Measurements from ENCODE around the gene ASCC1. TPM values are rescaled to one million over a fixed set of nuclear protein-coding genes. Genes with fewer than 3 reads are reported as not detected.

Gene ASCC1
- total and polyA plus RNA-seq, 2 experiments from 2014 or later, result 13.7 to 37.2 TPM

DNA sequence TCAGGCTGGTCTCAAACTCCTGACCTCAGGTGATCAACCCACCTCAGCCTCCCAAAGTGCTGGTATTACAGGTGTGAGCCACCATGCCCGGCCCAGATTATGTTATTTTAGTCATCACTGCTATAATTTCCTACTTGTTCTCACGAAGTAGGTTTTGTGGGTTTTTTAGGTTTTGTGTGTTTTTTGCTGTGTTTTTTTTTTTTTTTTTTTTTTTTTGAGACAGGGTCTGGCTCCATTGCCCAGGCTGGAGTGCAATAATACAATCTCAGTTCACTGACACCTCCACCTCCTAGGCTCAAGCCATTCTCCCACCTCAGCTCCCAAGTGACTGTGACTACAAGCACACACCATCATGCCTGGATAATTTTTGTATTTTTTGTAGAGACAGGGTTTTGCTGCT, 21.1 kb downstream of the ASCC1 start (continued):
- TF ChIP-seq, protein P1, sequence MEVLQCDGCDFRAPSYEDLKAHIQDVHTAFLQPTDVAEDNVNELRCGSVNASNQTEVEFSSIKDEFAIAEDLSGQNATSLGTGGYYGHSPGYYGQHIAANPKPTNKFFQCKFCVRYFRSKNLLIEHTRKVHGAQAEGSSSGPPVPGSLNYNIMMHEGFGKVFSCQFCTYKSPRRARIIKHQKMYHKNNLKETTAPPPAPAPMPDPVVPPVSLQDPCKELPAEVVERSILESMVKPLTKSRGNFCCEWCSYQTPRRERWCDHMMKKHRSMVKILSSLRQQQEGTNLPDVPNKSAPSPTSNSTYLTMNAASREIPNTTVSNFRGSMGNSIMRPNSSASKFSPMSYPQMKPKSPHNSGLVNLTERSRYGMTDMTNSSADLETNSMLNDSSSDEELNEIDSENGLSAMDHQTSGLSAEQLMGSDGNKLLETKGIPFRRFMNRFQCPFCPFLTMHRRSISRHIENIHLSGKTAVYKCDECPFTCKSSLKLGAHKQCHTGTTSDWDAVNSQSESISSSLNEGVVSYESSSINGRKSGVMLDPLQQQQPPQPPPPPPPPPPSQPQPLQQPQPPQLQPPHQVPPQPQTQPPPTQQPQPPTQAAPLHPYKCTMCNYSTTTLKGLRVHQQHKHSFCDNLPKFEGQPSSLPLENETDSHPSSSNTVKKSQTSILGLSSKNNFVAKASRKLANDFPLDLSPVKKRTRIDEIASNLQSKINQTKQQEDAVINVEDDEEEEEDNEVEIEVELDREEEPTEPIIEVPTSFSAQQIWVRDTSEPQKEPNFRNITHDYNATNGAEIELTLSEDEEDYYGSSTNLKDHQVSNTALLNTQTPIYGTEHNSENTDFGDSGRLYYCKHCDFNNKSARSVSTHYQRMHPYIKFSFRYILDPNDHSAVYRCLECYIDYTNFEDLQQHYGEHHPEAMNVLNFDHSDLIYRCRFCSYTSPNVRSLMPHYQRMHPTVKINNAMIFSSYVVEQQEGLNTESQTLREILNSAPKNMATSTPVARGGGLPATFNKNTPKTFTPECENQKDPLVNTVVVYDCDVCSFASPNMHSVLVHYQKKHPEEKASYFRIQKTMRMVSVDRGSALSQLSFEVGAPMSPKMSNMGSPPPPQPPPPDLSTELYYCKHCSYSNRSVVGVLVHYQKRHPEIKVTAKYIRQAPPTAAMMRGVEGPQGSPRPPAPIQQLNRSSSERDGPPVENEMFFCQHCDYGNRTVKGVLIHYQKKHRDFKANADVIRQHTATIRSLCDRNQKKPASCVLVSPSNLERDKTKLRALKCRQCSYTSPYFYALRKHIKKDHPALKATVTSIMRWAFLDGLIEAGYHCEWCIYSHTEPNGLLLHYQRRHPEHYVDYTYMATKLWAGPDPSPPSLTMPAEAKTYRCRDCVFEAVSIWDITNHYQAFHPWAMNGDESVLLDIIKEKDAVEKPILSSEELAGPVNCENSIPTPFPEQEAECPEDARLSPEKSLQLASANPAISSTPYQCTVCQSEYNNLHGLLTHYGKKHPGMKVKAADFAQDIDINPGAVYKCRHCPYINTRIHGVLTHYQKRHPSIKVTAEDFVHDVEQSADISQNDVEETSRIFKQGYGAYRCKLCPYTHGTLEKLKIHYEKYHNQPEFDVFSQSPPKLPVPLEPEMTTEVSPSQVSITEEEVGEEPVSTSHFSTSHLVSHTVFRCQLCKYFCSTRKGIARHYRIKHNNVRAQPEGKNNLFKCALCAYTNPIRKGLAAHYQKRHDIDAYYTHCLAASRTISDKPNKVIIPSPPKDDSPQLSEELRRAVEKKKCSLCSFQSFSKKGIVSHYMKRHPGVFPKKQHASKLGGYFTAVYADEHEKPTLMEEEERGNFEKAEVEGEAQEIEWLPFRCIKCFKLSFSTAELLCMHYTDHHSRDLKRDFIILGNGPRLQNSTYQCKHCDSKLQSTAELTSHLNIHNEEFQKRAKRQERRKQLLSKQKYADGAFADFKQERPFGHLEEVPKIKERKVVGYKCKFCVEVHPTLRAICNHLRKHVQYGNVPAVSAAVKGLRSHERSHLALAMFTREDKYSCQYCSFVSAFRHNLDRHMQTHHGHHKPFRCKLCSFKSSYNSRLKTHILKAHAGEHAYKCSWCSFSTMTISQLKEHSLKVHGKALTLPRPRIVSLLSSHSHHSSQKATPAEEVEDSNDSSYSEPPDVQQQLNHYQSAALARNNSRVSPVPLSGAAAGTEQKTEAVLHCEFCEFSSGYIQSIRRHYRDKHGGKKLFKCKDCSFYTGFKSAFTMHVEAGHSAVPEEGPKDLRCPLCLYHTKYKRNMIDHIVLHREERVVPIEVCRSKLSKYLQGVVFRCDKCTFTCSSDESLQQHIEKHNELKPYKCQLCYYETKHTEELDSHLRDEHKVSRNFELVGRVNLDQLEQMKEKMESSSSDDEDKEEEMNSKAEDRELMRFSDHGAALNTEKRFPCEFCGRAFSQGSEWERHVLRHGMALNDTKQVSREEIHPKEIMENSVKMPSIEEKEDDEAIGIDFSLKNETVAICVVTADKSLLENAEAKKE (CRISPR knock-in tag; IDR thresholded peaks at IDR 0.05), result no peak
- TF ChIP-seq JUNB (IDR thresholded peaks at IDR 0.05; ENCODE audit: unreplicated experiment), result no peak
- no peak for TF ChIP-seq CREB1 (CRISPR knock-in tag; IDR thresholded peaks at IDR 0.05; ENCODE audit: low read depth)
- TF ChIP-seq POLR2AphosphoS5 (IDR thresholded peaks at IDR 0.05; ENCODE audit: low read depth), result no peak
- TF ChIP-seq, protein P2, sequence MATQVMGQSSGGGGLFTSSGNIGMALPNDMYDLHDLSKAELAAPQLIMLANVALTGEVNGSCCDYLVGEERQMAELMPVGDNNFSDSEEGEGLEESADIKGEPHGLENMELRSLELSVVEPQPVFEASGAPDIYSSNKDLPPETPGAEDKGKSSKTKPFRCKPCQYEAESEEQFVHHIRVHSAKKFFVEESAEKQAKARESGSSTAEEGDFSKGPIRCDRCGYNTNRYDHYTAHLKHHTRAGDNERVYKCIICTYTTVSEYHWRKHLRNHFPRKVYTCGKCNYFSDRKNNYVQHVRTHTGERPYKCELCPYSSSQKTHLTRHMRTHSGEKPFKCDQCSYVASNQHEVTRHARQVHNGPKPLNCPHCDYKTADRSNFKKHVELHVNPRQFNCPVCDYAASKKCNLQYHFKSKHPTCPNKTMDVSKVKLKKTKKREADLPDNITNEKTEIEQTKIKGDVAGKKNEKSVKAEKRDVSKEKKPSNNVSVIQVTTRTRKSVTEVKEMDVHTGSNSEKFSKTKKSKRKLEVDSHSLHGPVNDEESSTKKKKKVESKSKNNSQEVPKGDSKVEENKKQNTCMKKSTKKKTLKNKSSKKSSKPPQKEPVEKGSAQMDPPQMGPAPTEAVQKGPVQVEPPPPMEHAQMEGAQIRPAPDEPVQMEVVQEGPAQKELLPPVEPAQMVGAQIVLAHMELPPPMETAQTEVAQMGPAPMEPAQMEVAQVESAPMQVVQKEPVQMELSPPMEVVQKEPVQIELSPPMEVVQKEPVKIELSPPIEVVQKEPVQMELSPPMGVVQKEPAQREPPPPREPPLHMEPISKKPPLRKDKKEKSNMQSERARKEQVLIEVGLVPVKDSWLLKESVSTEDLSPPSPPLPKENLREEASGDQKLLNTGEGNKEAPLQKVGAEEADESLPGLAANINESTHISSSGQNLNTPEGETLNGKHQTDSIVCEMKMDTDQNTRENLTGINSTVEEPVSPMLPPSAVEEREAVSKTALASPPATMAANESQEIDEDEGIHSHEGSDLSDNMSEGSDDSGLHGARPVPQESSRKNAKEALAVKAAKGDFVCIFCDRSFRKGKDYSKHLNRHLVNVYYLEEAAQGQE (IDR thresholded peaks at IDR 0.05; ENCODE audit: unreplicated experiment), result no peak

DNA sequence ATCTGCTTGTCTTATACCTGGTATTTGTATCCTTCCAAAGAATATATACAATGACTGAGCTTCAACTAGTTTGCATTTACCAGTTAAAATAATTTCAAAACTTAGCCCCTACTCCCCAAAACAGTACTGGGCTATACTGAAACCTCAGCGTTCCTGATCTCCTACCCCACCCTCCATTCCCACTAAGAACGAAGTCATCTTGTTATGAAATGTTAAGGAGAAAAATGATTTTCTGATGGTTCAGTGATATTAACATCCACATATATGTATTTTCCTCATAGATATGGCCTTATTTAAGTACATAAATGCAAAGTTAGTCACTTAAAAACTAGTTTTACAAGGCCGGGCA, 29.1 kb downstream of the ASCC1 start:
- Histone ChIP-seq H3K9me2 (ENCODE audit: insufficient read depth) (no peaks in the 10 kb centered on the region), H3K36me3 (ENCODE audit: insufficient read depth) (0 out of 2 replicates have a peak, but pooled peaks cover 9% of the 10 kb centered on the region), H3K27ac (ENCODE audit: low read depth) (no peak overlapping the region; the same call in 1 of the 2 replicates), H3K4me2 (no peak overlapping the region), H3K4me1 (ENCODE audit: insufficient read depth) (no peaks in the 10 kb centered on the region), H3K4me3 (no peak overlapping the region), H3K27me3 (ENCODE audit: insufficient read depth) (no peaks in the 10 kb centered on the region), H4K20me1 (replicated peaks; ENCODE audit: insufficient read depth) (no peaks in the 10 kb centered on the region), H3F3A (replicated peaks; ENCODE audit: low read depth) (no peaks in the 10 kb centered on the region), H3K79me2 (replicated peaks; ENCODE audit: insufficient read depth) (no peaks in the 10 kb centered on the region), H2AFZ (no peak overlapping the region)
- ATAC-seq, result no peak
- peaks cover 15% of the 10 kb centered on the region for H3K9me3 Mint-ChIP-seq
- no peaks in the 10 kb centered on the region for H3K27me3 Mint-ChIP-seq (ENCODE audit: insufficient read depth, low read depth, poor library complexity)
- no peak overlapping the region for H3K27ac Mint-ChIP-seq
- H3K36me3 Mint-ChIP-seq (ENCODE audit: low read depth), result peaks cover 37% of the 10 kb centered on the region
- no peaks in the 10 kb centered on the region for H3K4me1 Mint-ChIP-seq
- DNase-seq (ENCODE audit: low spot score), result no peak
- H3K4me3 Mint-ChIP-seq, result no peak overlapping the region
- TF ChIP-seq ZNF331 (CRISPR knock-in tag; IDR thresholded peaks at IDR 0.05; ENCODE audit: low read depth), result no peak
- TF ChIP-seq, protein P3, sequence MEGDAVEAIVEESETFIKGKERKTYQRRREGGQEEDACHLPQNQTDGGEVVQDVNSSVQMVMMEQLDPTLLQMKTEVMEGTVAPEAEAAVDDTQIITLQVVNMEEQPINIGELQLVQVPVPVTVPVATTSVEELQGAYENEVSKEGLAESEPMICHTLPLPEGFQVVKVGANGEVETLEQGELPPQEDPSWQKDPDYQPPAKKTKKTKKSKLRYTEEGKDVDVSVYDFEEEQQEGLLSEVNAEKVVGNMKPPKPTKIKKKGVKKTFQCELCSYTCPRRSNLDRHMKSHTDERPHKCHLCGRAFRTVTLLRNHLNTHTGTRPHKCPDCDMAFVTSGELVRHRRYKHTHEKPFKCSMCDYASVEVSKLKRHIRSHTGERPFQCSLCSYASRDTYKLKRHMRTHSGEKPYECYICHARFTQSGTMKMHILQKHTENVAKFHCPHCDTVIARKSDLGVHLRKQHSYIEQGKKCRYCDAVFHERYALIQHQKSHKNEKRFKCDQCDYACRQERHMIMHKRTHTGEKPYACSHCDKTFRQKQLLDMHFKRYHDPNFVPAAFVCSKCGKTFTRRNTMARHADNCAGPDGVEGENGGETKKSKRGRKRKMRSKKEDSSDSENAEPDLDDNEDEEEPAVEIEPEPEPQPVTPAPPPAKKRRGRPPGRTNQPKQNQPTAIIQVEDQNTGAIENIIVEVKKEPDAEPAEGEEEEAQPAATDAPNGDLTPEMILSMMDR (conservative IDR thresholded peaks at IDR 0.05; ENCODE audit: low read depth in 2 of 2), result no peak

Measured in GM23338 (cell line).